ENCODE results near the gene ACOX1. TPM values are rescaled to one million over a fixed set of nuclear protein-coding genes. Genes with fewer than 3 reads are reported as not detected.

The ACOX1 gene
- total RNA-seq, 1 experiment from 2014 or later: 36.2 TPM

- no peak for DNase-seq (ENCODE audit: low read depth)
These were observed 45.2 kb downstream of the ACOX1 start for GRCh38 chr17:75933808-75934207.

DNA sequence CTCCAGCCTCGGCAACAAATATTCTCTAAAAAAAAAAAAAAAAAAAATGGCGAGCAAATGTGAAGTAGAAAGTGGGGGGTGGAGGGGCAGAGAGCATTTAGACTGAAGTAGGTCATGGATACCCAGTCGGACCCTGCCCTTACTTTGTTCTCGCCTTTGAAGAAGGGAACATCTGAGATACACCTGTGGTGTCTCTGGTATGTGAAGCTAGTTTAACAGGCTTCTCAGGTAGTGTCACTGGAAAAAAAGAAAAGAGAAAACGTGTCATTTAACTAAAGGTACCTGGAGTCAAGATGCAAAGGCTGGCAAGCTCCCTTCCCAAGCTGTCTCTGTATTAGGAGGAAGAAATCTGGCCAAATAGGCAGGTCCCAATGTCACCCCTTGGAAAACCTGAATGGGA is 46.1 kb downstream of the ACOX1 start:
- DNase-seq (ENCODE audit: low read depth): no peak

- DNase-seq (ENCODE audit: low read depth): no peak
These were observed 47.9 kb downstream of the ACOX1 start for GRCh38 chr17:75931062-75931461.

- DNase-seq (ENCODE audit: low read depth): no peak
These were observed 51.6 kb downstream of the ACOX1 start for GRCh38 chr17:75927286-75927922.

DNA sequence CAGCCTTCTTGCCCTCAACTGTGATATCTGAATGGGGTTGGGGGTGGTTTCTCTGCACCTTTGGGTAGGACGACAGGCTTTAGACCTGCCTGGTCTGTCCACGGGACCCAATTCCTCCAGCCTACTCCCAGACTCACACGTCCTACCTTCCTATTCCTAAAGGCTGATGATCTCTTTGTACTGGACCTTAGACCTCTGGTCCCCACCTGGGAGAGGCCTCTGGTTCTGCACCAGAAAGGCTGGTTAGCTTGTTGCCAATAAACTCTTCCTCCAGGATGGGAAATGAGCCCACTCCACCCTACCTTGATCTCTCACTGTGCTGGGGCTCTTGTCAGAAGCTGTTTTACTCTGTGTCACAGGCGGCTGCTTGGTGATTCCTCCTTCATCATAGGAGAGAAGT is 52.5 kb downstream of the ACOX1 start:
- DNase-seq (ENCODE audit: low read depth): no peak

- DNase-seq (ENCODE audit: low read depth): no peak
These were observed 53.1 kb downstream of the ACOX1 start for GRCh38 chr17:75925912-75926311.

- no peak for DNase-seq (ENCODE audit: low read depth)
These were observed 53.9 kb downstream of the ACOX1 start for GRCh38 chr17:75925103-75925502.

GRCh38 chr17:75922963-75923874 is 55.7 kb downstream of the ACOX1 start:
- no peak for DNase-seq (ENCODE audit: low read depth)

DNA sequence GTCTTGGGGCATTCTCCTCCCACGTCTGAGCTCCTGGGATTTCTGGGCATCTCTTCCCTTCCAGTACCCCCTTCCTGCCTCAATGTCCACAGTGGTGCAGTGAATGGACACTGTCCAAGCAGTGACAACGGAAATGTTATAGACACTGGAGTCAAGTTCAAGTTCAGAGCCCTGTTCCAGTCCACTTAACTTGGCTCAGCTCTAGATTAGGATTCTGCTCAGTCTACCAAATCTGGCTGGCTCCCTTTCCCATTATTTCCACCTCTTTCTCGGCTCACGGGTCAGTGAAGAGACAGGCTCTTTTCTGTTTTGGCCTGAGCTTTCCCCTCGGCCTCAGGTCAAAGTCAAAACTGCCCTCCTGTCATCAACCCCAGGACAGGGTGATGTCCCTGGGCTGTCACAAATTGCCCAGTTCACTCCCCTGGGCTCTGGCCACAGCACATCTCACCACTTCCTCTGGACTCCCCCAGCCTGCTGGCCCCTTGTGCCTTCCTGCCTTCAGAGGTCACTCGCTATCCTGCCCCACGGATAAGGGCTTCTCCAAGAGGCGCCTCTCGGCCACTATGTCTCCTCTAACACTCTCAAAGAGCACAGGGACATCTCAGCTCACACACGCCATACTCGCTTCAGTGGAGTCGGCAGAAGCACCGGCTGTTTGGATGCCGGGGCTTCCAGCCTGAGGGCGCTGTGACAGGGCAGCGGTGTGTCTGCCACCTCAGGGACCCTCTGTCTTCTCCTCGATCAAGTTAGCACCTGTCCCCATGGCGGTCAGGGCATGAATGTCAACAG is 56.6 kb downstream of the ACOX1 start:
- no peak for DNase-seq (ENCODE audit: low read depth)

- DNase-seq (ENCODE audit: low read depth): no peak
These were observed 57.4 kb downstream of the ACOX1 start for GRCh38 chr17:75921596-75921995.

DNA sequence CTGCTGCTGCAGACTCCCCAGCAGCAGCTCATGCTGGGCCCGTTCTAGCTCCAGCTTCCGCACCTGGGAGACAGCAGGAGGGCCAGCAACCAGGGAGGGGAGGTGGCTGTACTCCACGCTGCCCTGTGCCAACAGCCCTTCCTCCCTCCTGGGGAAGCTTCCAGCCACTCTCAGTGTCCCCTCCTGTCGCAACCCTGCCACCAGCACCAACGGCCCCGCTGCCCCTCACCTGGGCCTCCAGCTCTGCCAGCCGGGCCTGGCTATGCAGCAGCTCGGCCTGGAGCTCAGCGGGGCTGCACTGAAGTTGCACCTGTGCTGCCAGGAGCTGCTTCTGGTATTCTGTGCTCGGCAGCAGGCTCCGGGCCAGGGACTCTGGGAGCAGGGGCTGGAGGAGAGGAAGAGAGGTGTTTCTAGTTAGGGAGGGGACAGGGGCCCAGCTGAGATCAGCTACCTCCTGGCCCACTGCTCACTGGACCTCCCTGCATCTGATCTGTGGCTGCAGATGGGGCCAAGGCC is 58.9 kb downstream of the ACOX1 start:
- DNase-seq (ENCODE audit: low read depth): no peak

- no peak for DNase-seq (ENCODE audit: low read depth)
These were observed 59.4 kb downstream of the ACOX1 start for GRCh38 chr17:75919611-75920010.

GRCh38 chr17:75917917-75918445 is 61.0 kb downstream of the ACOX1 start:
- no peak for DNase-seq (ENCODE audit: low read depth)

DNA sequence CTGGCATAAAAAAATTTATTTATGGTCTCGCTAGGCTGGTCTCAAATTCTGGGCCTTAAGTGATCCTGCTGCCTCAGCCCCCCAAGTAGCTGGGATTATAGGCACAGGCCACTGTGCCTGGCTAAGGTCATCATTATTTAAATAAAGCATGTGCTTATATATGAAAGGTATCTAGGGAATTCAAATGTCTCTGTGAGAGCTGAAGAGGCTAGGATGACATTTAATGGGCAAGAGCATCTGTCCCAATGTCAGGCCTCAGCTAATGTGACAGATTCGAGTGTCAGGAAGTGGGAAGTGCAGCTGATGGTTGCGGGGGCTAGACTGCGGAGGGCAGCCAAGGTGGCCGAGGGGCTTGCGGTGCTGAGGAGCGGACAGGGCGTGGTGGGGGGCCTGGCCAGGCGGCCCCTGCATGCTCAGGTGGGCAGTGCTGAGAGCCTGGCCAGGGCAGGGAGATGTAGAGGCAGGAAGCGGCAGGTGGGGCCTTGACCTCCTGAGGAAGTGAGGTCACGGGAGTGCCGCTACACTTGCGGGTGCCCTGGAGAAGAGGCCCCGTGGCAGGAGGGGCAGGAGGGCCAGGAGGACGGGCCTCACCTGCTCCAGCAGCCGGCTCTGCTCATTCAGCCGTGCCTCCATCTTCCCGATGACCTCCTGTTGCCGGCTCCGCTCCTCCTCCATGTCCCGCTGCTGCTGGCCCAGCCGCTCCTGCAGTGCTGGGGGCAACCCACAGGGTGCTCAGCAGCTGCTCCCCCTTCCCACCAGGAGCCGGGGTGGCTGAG is 61.6 kb downstream of the ACOX1 start:
- DNase-seq (ENCODE audit: low read depth): no peak

DNA sequence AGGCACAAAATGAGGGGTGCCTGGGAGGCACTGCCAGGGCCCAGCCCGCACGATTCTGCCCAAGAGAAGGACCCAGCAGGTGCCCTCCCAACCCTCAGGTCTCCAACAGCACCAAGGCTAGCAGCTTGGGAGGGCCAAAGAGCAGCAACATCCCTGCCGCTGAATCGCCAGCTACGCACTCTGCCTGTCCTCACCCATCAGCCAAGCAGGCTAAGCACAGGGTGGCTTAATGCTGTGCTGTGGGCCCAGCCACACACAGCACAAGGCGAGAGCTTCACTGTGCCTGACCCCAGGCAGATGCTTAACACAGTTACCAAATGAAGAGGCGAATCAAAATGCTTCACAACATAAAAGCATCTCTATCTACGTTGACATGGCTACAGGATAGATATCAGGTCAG is 63.7 kb downstream of the ACOX1 start:
- no peak for DNase-seq (ENCODE audit: low read depth)

DNA sequence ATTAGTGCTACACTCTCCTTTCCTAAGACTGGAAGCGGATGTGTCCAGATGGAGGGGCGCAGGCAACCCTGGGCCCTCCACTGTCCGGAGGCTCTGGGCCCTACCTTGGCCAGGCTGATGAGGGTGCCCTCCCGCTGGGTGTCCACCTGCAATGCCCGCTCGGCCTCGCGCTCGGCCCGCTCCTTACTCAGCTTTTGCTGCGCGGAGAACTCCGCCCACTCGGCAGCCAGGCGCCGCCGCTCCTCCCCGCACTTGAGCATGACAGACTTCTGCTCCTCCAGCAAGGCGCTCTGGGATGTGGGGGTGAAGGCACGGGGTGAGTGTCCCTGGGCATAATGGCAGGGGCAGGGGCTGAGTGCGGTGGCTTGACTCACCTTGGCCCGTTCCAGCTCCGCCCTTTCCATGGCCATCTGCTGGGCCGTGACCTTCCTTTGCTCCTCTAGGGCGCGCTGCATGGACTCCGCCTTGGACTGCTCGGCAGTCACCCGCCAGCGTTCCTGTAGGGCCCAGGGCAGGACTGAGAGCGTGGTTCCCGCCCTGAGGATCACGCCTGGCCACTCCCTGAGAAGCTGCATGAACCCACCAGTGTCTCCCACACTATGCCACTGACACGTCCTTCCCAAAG is 64.2 kb downstream of the ACOX1 start:
- DNase-seq (ENCODE audit: low read depth): no peak

DNA sequence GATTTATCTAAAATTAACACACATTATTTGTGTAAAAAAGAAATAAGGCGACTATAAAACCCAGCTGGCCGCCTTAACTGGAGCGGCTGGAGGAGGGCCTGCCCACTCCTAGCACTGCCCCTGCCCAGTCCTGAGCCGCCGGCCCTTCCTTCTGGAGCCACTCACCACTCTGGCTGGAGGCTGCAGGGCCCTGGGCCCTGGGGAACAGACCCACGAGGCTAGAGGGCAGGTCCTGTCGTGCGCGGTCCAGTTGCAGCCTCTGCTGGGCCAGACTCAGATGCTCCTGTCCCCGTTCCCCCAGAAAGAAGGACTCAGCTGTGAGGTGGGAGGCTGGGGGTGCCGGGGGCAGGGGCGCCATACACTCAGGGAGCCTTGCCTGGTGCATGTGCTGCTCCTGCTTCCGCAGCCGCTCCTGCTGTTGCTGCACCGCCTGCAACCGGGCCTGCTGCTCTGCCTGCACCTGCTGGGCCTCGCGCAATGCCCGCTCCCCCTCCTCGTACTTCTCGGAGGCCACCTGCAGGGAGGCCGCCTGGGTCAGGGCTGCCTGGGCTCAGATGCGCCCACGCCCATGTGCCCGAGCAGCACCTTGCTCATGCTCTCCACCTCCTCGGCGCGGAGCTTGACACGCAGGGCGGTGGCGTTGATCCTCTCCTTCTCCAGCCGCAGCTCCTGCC is 65.3 kb downstream of the ACOX1 start:
- no peak for DNase-seq (ENCODE audit: low read depth)

DNA sequence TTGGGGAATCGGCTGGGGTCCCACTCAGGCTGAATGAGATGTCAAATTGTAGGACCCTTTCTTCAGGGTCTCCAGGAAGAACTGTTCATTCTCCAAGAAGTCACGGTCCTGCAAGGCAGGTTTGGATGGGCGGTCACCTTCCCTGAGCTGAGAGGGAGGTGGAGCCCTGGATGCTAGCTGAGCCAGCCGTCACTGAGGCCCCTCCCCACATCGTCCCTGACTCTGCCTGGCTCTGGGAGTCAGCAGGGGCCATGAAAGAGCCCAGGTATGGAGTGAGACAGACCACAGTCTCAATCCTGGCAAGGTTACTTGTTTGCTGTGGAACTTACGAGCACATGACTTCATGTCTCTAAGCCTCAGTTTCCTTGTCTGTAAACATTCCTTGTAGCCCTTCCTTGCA is 68.3 kb downstream of the ACOX1 start:
- no peak for DNase-seq (ENCODE audit: low read depth)

DNA sequence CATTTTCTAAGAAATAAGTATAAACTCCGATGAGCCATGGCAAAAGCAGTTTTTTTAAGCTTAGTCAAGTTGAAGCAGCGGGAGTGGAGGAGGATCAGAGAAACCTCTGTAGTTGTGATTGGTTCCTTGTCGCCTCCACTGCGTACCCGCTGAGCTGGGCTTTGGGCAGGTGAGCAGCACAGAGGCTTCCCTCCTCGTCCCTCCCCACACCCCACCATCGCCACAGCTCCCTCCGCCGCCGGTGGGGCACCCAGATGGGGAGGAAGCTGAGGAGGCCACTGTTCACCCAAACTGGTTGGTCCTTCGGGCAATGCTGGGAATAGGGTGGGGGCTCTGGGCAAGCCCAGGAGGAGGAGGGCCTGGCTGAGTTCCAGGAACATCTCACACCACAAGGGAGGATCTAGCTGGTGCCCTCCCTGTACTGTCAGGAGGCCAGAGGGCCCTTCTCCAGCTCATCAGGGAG is 69.1 kb downstream of the ACOX1 start:
- no peak for DNase-seq (ENCODE audit: low read depth)
